DMS153 treated with DMSO at 0.1 percent for 48 hours (cell line): ENCODE results near the gene STK32B.
"Not testable (repeated sequence)": the region's sequence is repeated elsewhere in the genome, so short reads cannot be mapped to it uniquely, and the experiment has no call there.

Source experiments
- DNase-seq: peaks from one replicate; lab custom pipeline; 2025; ENCODE audit not compliant: unreplicated experiment; lab: John Stamatoyannopoulos, UW

STK32B gene

DNA sequence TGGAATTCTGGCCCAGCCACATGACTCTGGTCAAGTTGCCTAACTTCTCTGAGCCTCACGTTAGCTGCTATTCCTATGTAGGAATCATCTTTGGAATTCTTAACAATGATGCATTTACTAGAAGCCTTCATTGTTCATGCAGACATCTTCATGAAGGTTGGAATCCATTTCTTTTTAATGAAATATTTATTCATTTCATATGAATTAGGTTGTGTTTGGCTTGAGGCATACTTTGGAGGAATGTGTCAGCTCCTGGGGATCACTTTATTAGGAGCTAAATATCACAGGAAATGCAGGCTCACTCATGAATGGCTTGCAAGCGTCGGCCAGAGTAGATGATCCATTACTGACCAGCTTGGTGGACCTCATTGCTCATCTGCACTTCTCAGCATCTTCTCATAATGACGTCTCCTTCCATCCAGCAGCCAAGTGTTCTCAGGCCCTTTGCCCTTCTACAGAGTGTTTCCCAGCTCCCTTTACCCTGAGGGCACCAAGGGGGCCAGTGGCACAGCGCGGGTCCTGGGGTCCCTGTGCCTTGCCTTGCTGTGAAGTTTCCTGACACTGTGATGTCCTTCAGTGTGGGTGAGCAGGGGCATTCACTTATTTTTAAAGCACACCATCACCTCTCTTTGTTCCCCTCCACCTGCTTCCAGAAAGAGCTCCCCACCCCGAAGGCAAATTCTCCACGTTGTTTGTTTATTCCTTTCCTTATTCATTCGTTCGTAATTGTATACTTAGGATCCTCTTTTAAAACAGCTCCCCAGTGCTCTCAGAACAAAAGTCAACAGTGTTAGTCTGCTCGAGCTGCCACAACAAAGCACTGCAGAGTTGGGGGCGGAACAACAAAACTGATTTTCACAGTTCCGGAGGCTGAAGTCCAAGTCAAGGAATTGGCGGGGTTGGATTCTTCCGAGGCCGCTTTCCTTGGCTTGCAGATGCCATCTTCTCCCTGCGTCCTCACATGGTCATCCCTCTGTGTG lies 106.8 kb downstream of the STK32B start:
- DNase-seq: no peak

DNA sequence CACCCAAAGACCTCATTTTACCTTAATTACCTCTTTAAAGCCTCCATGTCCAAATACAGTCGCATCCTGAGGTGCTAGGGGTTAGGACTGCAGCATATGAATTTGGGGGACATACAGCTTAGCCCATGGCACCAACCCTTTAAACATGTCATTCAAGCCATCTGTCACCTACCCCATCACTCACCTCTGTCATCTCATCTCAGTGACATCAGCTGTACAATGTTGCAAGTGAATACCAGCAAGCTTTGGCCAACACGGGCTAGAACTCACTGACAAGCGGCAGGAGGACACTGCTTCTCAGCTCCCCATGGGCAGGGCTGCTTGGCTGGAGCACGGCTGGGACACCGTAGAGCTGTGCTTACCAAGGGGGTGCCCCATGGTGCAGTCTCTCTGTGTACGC lies 107.5 kb downstream of the STK32B start:
- DNase-seq: no peak

- no peak for DNase-seq
Measured at GRCh38 chr4:5160668-5161067, 109.4 kb downstream of the STK32B start.

- no peak for DNase-seq
Measured at GRCh38 chr4:5162909-5163508, 111.7 kb downstream of the STK32B start.

DNA sequence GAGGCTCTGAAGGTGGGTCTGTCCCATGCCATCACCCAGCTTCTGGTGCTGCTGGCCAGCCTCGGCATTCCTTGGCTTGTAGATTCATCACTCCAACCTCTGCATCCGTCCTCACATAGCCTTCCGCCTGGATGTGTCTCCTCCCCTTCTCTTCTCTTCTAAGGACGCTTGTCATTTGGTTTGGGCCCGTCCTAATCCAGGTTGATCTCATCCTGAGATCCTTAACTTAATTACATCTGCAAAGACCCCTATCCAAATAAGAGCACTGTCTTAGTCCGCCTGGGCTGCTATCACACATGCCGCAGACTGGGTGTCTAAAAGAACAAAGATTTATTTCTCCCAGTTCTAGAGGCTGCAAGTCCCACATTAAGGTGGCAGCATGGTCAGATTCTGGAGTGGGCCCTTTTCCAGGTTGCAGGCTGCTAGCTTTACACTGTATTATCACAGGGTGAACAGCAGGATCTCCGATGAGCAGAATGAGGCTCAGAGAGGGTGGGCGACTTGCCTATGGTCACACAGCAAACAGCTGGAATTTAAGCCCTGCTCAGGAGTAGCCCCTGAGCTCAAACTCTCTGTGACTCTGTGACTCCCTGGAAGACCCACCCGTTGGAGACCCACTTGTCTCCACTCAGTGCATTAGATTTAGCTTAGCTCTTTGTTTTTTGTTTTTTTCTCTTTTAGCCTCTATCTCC lies 113.1 kb downstream of the STK32B start:
- DNase-seq: no peak

DNA sequence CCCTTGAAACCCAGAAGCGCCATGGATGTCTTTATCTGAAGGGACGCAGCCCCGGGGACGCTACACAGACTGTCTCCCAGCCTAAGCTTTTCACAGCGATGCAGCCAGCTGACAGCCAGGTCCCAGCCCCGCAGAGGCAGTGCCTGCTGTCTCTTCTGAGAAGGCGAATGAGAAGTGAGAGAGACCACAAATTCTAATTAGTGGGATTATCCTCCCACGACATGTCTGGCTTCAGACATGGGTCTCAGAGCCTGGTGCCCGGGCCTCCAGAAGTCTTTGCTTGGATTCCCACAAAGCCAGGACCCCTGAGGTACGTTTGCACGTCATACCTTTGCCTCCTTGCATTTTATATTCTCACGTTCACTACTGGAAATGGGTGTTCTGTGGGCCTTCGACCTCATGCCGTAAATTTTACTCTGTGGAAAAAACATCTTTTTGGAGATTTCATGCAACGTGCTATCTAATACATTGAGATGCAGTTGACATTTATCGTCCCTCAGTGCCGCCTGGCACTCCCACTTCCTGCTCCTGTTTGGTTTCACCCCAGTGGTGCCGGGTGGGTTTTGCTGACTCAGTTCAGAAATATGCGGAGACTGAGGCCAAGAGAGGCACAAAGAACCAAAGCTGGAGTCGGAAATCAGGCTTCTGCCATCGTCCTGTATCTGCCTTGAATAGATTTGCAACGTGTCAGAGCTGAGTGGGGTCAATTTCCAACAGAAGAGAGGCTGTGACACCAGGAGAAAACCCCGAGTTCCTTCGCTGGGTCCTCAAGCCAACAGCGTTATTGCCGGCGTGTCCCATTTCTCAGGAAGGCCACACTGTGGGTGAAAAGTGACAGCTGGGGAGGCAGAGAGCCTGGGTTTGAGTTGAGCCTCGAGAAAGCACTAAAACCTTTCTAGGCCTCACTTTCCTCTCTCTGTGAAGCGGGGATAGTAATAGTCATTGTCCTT lies 114.4 kb downstream of the STK32B start:
- no peak for DNase-seq

- DNase-seq: no peak
Measured at GRCh38 chr4:5166377-5166776, 115.1 kb downstream of the STK32B start.

DNA sequence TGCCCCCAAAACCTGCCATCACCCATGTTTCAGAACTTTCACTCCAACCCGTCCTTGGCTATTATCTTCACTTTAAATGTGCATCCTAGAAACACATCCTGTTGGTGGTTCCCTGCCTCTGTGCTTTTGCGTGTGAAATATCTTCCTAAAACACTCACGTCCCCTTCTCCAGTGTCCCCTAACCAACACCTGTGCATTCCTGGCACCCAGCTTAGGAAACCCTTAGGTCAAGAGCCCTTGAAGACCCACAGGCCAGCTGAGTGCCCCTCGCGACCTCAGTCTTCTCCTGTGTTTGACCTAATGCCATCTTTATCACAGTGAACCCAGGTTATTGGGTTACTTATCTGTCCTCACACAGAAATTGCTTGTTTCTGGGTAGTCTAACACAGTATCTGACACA lies 117.6 kb downstream of the STK32B start:
- no peak for DNase-seq

- DNase-seq: not testable (repeated sequence)
Measured at GRCh38 chr4:5175836-5176235, 124.6 kb downstream of the STK32B start.

GRCh38 chr4:5184606-5185005 lies 133.3 kb downstream of the STK32B start:
- no peak for DNase-seq

GRCh38 chr4:5185551-5185950 lies 134.3 kb downstream of the STK32B start:
- DNase-seq: no peak

DNA sequence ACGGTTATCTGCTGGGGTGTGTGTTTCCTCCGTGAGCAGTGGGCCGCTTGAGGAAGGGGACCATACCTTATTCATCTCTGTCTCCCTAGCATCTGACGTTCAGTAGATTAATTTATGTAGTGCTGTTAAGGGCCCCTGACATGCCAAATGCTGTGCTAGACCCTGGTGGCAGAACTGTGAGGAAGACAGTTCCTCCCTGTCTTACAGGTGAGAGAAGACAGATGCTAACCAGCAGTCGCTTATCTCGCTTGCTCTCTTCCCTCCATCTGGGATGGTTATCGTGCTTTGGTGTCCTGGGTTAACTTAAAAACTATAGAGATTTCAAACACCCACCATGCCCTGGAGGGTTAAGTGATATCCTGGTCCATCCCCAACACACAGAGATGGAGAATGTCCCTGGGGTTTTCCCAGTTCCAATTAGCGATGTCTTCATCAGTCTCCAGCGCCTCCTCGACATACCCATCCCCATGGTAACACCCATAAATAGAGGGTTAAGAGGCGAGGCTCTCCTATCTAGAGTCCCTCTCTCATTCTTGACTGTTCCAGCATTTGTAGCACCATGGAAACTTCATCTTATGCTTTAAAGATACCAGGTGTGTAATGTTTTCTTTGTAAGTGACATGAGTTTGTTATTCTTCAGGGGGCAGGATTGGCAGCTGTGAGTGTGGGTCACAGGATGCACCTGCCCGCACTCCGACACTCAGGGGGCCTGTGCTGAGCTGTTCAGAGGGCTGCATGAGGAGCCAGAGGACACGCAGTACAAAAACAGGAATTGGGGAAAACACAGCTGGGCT lies 135.2 kb downstream of the STK32B start:
- DNase-seq: no peak

DNA sequence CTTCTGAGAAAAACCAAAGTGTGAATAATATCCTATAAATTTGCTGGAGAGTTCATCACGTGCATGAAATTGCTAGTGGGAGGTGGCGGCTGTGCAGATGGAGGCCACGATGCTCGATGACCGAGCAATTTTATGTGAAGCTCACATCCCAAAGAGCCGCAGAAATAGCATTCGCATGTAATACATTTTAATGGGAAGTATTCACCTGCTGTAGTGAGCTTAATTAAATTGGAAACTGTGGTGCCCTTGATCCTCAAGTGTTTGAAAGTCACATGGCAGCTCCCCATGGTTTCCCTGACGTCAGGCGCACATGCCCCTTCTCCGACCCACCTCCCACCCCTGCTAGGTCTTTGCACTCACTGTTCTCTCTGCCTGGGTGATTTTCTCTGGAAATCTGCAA lies 136.8 kb downstream of the STK32B start:
- DNase-seq: no peak

GRCh38 chr4:5191831-5192230 lies 140.6 kb downstream of the STK32B start:
- DNase-seq: no peak

DNA sequence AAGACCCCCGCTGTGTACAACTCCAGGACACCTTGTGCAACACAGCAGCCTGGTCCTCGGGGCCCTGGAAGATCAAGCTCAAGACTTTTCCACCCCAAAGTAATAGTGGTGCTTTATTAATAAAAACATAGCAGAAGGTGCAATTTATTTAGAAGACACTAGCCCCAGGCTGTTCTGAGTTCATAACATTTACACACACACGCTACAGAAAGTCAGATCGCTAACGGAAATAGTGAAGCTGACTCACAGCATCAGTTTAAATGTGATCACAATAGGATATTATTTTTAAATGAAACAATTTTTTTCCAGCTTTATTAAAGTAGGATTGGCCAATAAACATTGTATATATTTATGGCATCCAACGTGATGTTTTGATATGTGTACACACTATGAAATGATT lies 141.0 kb downstream of the STK32B start:
- no peak for DNase-seq

- DNase-seq: no peak
Measured at GRCh38 chr4:5192678-5193077, 141.4 kb downstream of the STK32B start.

DNA sequence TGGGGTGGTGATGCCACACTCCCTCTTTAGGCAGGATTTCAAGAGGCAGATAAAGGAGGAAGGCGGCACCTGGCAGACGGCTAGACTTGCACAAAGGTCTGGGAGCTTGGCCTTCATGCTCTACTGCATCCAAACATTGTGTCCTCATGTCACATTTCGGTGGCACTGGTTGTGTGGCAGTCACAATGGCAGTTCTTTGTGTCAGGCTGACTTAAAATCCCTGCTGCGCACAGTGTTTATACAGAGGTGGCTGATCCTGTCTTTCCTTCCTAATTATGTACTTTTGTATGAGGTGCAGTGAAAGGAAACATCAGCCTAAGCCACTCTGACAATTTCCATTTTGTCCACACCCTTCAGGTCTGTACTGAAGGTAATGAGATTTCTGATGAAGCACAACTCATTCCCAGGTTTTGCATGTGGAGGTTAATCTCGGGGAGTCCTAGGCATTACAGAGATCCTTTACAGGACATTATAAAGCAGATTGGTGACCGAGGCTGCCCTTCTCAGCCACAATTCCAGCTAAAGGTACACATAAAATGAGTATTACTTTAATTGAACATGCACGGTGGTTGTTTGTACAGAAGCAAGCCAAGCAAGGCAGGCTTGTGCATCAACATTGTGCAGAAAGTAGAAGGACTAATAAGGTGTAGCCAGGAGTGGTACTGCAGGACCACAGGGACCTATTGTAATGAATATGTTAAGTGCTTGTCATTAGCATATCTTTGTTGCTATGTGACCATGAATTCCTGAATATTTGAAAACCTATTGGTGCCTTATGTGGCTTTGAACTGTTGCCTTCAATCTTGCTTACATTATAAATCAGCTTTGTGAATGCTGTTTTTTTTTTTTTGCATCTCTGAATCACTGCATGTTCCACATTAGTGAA lies 147.6 kb downstream of the STK32B start:
- peak; percentile 7 for DNase-seq

GRCh38 chr4:5199912-5200311 lies 148.6 kb downstream of the STK32B start:
- DNase-seq: no peak

GRCh38 chr4:5200513-5200912 lies 149.2 kb downstream of the STK32B start:
- no peak for DNase-seq
